AG10803 (cell line): Measurements from ENCODE around the gene TXNRD2.

ENCODE experiments used
- DNase-seq: peaks from one replicate; pipeline ENCODE4 v3.0.0; 2010; ENCODE audit warnings: low read depth
- H3K4me3 ChIP-seq: 2 replicates; pipeline ENCODE4 v1.5.1; 2011; ENCODE audit warnings: mild to moderate bottlenecking, low read length, control low read depth
- CTCF ChIP-seq: conservative IDR thresholded peaks from 2 replicates; pipeline ENCODE4 v1.5.1; 2011; ENCODE audit warnings: mild to moderate bottlenecking, low read length, control low read depth, inconsistent platforms

TXNRD2 gene

GRCh38 chr22:19969141-19969928 lies 27.7 kb upstream of the TXNRD2 start:
- DNase-seq, result no peak
- H3K4me3 ChIP-seq, result no peak overlapping the region
- no peak for TF ChIP-seq CTCF

DNA sequence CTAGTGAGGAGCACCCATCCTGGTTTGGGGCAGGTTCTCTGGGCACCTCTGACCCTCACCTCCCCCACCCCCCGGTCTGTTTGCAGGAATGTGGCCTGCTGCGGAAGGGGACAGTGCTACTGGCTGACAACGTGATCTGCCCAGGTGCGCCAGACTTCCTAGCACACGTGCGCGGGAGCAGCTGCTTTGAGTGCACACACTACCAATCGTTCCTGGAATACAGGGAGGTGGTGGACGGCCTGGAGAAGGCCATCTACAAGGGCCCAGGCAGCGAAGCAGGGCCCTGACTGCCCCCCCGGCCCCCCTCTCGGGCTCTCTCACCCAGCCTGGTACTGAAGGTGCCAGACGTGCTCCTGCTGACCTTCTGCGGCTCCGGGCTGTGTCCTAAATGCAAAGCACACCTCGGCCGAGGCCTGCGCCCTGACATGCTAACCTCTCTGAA lies 26.9 kb upstream of the TXNRD2 start:
- H3K4me3 ChIP-seq, result no peak overlapping the region
- TF ChIP-seq CTCF, result no peak
- DNase-seq, result no peak

DNA sequence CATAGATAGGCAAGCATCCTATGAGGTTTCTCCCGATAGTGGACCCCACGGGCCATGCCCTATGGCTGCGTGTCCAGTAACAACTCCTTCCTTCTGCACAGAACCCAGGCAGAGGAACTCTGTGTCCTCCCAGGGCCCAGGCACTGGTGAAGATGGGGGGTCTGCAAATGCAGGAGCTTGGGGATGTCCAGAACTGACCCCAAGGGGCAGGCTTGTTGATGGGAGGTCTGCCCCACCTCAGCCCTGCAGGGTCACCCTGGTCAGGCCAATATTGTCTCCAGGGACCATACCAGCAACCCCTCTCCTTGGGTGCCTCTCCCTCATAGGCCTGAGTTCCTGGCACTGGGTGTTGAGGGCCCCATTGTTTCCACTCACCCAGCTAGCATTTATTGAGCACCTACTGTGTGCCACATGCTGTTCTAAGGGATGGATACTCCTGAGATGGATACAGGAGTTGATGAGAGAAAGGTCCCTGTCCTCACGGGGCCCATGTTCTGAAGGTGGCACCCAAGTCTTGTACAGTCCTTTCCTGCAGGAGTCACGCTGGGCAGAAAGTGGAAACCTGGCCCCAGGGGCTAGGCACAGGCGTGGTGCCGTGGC lies 26.3 kb upstream of the TXNRD2 start:
- H3K4me3 ChIP-seq, result no peak overlapping the region
- TF ChIP-seq CTCF, result no peak
- DNase-seq, result no peak

DNA sequence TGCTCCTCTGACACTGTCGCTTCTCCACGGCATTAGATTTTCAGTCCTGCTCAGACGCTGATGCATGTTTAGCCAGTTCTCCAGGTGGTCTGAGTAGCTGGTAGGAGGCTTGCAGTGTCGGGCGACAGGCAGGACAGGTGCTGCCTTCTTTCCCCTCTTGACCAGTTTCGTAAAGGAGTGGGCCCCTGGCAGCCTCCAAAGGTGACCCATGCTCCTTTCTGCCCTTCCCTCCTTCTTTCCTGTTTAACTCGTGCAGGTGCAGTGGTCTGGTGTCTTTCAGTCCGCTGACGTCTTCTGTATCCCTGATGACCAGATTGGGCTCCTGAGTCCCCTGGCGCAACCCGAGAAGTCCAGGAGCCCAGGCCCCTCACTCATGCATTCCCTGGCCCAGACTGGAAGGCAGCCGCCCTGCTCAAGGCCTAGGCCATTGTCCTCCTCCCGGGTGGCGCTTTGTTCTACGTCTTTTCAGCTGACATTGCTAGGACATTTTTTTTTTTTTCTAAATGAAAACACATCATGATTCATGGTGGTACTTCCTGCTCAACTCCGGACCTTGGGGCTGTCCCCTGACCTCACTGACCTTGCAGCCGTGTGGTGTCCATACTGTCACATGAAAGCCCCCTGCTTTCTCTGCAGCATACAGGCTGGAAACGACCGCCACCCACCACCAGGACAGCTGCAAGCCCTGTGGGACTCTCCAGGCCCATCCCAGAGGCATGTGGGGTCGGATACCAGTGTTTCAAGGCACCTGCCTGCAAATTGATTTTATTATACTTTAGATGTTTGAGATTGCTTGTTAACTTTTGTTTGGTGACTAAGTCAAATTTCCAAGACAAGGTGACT lies 25.5 kb upstream of the TXNRD2 start:
- no peak for TF ChIP-seq CTCF
- no peak overlapping the region for H3K4me3 ChIP-seq
- DNase-seq, result no peak

GRCh38 chr22:19965771-19966709 lies 24.4 kb upstream of the TXNRD2 start:
- no peak for DNase-seq
- peak; percentile 45 for TF ChIP-seq CTCF
- no peak overlapping the region for H3K4me3 ChIP-seq

DNA sequence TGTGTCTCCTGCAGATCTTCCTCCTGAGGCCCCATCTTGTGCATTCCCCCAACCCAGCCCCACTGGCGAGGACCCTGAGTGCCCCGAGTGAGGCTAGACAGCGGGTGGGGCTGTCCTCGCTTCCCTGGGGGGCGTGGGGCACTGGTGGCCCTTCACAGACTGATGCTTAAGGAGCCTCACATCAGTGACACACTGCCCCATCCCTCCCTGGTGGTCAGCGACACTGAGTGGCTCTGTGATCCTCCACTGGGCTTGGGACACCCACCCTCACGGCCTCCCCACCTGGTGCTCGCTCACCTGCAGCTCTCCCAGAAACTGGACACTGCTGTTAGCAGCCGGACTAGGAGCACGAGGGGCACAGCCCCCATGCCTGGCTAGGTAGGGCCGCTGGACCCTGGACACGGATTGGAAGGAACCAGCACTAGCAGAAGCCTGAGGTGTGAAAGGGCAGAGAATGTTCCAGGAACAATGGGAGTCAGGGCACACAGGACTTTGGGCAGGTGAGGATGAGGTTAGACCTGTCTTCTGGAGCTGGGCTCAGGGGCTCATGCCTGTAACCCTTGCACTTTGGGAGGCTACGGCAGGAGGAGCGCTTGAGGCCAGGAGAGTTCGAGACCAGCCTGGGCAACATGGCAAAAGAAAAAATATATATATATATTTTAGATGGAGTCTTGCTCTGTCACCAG lies 23.2 kb upstream of the TXNRD2 start:
- DNase-seq, result no peak
- no peak overlapping the region for H3K4me3 ChIP-seq
- TF ChIP-seq CTCF, result no peak
